ENCODE measurements around the gene DDO.

DNA sequence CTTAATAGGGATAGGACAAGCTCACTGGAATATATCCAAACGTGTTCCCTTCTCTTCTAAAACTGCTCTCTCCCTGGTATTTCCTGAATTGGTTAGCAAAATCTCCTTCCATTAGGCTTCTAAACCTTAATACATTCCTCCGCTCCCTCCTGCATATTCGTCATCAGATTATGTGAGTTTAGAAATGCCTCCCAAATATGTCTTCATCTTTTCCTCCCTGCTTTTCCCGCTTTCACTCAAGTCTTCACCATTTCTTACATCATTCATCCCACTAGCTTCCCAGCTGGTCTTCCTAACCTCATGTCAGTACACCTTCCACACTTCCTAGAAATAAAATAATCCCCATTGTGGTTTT lies 34.1 kb upstream of the DDO start:
- TF ChIP-seq ZNF431 (CRISPR knock-in tag; IDR thresholded peaks at IDR 0.05) (no peak), RAD21 (CRISPR knock-in tag; conservative IDR thresholded peaks at IDR 0.05 in 1 of 2, IDR thresholded peaks at IDR 0.05 in 1 of 2) (no peak), SIRT6 (IDR thresholded peaks at IDR 0.05; ENCODE audit: low read depth, low read length) (no peak), POLR3A (IDR thresholded peaks at IDR 0.05; ENCODE audit: borderline replicate concordance, extremely low read depth, insufficient read depth, insufficient read length) (no peak), NFIX (CRISPR knock-in tag; IDR thresholded peaks at IDR 0.05; ENCODE audit: low read depth) (no peak), TARDBP (IDR thresholded peaks at IDR 0.05) (no peak), POLR2AphosphoS5 (IDR thresholded peaks at IDR 0.05; ENCODE audit: control insufficient read depth, insufficient read depth, low read depth, low read length) (no peak)
